Coronary artery (tissue), 2 donors: ENCODE results near the gene TUFM.
"Not testable (repeated sequence)": the region's sequence is repeated elsewhere in the genome, so short reads cannot be mapped to it uniquely, and the experiment has no call there.

Source experiments
- DNase-seq: peaks from one replicate; pipeline ENCODE4 v3.0.0-alpha.2; 2017; ENCODE audit warnings: low spot score
- H3K27ac ChIP-seq, 2 donors: fragments of 200-600 bp; sonication (generic); one replicate each; pipeline ENCODE4 v1.5.1; 2016 to 2019
- H3K4me3 ChIP-seq: fragments of 200-600 bp; sonication (generic); 2 replicates; pipeline ENCODE4 v1.5.1; 2016; ENCODE audit warnings: mild to moderate bottlenecking, moderate library complexity
- TF ChIP-seq, protein P1 (sequence below): fragments of 200-600 bp; sonication (generic); IDR thresholded peaks from one replicate; pipeline ENCODE4 v1.5.1; 2019; ENCODE audit warnings: antibody characterized with exemption

TUFM gene

DNA sequence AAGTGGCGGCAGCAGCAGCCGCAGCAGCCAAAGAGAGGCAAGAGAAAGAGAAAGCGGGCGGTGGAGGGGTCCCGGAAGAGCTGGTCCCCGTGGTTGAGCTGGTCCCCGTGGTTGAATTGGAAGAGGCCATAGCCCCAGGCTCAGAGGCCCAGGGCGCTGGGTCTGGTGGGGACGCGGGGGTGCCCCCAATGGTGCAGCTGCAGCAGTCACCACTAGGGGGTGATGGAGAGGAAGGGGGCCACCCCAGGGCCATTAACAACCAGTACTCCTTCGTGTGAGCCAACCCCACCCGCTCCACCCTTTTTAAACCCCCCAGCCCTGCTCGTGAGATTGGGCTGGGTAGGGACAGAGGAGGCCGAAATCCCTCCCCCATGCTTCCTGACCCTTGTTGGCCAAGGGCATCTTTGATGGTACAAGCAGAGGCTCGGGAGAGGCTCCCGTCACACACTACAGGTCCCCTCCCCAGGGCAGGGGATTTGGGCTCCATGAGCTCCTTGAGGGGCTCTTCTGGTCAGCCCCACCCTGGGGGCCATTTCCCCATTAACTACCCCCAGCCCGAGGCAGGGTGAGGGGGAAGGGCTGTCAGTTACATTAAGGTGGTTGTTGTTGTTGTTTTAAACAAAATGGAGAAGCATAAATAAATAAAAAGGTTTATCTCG lies 27.5 kb upstream of the TUFM start:
- TF ChIP-seq, protein P1, sequence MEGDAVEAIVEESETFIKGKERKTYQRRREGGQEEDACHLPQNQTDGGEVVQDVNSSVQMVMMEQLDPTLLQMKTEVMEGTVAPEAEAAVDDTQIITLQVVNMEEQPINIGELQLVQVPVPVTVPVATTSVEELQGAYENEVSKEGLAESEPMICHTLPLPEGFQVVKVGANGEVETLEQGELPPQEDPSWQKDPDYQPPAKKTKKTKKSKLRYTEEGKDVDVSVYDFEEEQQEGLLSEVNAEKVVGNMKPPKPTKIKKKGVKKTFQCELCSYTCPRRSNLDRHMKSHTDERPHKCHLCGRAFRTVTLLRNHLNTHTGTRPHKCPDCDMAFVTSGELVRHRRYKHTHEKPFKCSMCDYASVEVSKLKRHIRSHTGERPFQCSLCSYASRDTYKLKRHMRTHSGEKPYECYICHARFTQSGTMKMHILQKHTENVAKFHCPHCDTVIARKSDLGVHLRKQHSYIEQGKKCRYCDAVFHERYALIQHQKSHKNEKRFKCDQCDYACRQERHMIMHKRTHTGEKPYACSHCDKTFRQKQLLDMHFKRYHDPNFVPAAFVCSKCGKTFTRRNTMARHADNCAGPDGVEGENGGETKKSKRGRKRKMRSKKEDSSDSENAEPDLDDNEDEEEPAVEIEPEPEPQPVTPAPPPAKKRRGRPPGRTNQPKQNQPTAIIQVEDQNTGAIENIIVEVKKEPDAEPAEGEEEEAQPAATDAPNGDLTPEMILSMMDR = no peak
- DNase-seq = no peak
- Histone ChIP-seq H3K27ac (no peak overlapping the region), H3K4me3 (no peak overlapping the region)

- no peak overlapping the region for H3K4me3 ChIP-seq
- no peak overlapping the region for H3K27ac ChIP-seq
- DNase-seq = no peak
- TF ChIP-seq, protein P1 = no peak
Observed at GRCh38 chr16:28872952-28873351, 26.8 kb upstream of the TUFM start.

GRCh38 chr16:28869201-28869600 lies 23.1 kb upstream of the TUFM start:
- Histone ChIP-seq H3K27ac (no peak overlapping the region), H3K4me3 (no peak overlapping the region)
- no peak for DNase-seq
- TF ChIP-seq, protein P1 = no peak

- H3K27ac ChIP-seq, DNase-seq, H3K4me3 ChIP-seq: not testable (repeated sequence)
Observed at GRCh38 chr16:28867646-28868045, 21.5 kb upstream of the TUFM start.

- TF ChIP-seq, protein P1 = no peak
- no peak overlapping the region for H3K4me3 ChIP-seq
- no peak overlapping the region for H3K27ac ChIP-seq
- DNase-seq = no peak
Observed at GRCh38 chr16:28867241-28867640, 21.1 kb upstream of the TUFM start.

GRCh38 chr16:28866454-28866804 lies 20.3 kb upstream of the TUFM start:
- TF ChIP-seq, protein P1 = no peak
- no peak overlapping the region for H3K4me3 ChIP-seq
- no peak for DNase-seq
- H3K27ac ChIP-seq = no peak overlapping the region

DNA sequence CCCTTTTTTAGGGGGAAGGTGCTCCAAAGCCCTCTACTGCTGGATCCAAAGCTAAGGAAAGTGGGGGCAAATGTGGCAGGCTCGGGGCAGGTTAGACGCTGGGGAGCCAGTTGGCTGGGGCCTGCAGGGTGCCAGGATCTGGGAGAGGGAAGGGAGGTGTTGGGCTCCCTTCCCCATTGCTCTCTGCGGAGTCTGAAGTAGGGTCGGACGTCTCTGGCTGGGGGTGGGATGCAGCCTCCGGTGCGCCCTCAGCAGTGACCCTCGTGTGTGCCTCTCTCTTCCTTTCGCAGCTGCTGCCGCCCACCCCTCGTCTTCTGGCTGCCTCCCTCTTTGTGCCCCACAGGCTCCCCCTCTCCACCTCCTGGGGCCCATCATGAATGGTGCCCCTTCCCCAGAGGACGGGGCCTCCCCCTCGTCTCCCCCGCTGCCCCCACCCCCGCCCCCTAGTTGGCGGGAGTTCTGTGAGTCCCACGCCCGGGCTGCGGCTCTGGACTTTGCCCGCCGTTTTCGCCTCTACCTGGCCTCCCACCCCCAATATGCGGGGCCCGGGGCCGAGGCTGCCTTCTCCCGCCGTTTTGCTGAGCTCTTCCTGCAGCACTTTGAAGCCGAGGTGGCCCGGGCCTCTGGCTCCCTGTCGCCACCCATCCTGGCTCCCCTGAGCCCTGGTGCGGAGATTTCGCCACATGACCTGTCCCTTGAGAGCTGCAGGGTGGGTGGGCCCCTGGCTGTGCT lies 19.7 kb upstream of the TUFM start:
- TF ChIP-seq, protein P1 = no peak
- no peak overlapping the region for H3K27ac ChIP-seq
- no peak overlapping the region for H3K4me3 ChIP-seq
- DNase-seq = no peak
